OCI-LY7 (cell line): Measurements from ENCODE around the gene ABCA10. TPM values are rescaled to one million over a fixed set of nuclear protein-coding genes. Genes with fewer than 3 reads are reported as not detected.

ENCODE experiments used
- BruUV-seq: library from RNA; stranded (reverse); fragments of 400-500 nt; replicated peaks from 2 replicates; lab custom pipeline; 2021; lab: Mats Ljungman, UMichigan
- CTCF ChIA-PET: fragments of 300-600 bp; sonication (Branson Sonifier 250); formaldehyde crosslinking; loops from one replicate; lab custom pipeline; 2022; ENCODE audit warnings: antibody characterized with exemption; ENCODE audit not compliant: unreplicated experiment; lab: Charles Lee
- POLR2A ChIA-PET: fragments of 300-600 bp; sonication (Branson Sonifier 250); formaldehyde crosslinking; loops from one replicate; lab custom pipeline; 2022; ENCODE audit warnings: antibody characterized with exemption; lab: Charles Lee
- DNase-seq: peaks from one replicate; pipeline ENCODE4 v3.0.0-alpha.2; 2015; ENCODE audit warnings: low spot score
- H2AFZ ChIP-seq: fragments of 200-600 bp; sonication (generic), shearing (Covaris generic); 2 replicates; pipeline ENCODE4 v1.6.1; 2014; ENCODE audit warnings: mild to moderate bottlenecking, antibody characterized with exemption, low read length, moderate library complexity
- H3K27ac ChIP-seq: fragments of 200-600 bp; sonication (generic); 2 replicates; pipeline ENCODE4 v1.5.1; 2014; ENCODE audit warnings: mixed run types, low read depth, mild to moderate bottlenecking, moderate library complexity, low read length, inconsistent platforms; ENCODE audit not compliant: poor library complexity, severe bottlenecking
- H3K36me3 ChIP-seq: fragments of 200-600 bp; sonication (generic); 2 replicates; pipeline ENCODE4 v1.6.1; 2014; ENCODE audit warnings: mild to moderate bottlenecking, antibody characterized with exemption, low read length, moderate library complexity, mixed read lengths; ENCODE audit not compliant: insufficient read depth
- H3K4me1 ChIP-seq: fragments of 200-600 bp; sonication (generic); 2 replicates; pipeline ENCODE4 v1.5.1; 2014; ENCODE audit warnings: mild to moderate bottlenecking, low read length; ENCODE audit not compliant: insufficient read depth, poor library complexity, severe bottlenecking
- H3K4me2 ChIP-seq: fragments of 200-600 bp; sonication (generic); 2 replicates; pipeline ENCODE4 v1.6.1; 2014; ENCODE audit warnings: mild to moderate bottlenecking, low read length
- H3K4me3 ChIP-seq: fragments of 200-600 bp; sonication (generic); 2 replicates; pipeline ENCODE4 v1.5.1; 2014; ENCODE audit warnings: mild to moderate bottlenecking, low read depth, low read length; ENCODE audit not compliant: poor library complexity, severe bottlenecking
- H3K79me2 ChIP-seq: fragments of 200-600 bp; sonication (generic); 2 replicates; pipeline ENCODE4 v1.6.1; 2016; ENCODE audit warnings: low read depth, mild to moderate bottlenecking, low read length, moderate library complexity, mixed read lengths; ENCODE audit not compliant: insufficient read depth
- H3K9me2 ChIP-seq: fragments of 200-600 bp; sonication (generic); 2 replicates; pipeline ENCODE4 v1.6.1; 2016; ENCODE audit warnings: mild to moderate bottlenecking, low read length, mixed read lengths; ENCODE audit not compliant: insufficient read depth
- H3K9me3 ChIP-seq: fragments of 200-600 bp; sonication (generic); 2 replicates; pipeline ENCODE4 v1.6.1; 2014; ENCODE audit warnings: mild to moderate bottlenecking, mixed run types, low read length, mixed read lengths
- H4K20me1 ChIP-seq: fragments of 200-600 bp; sonication (generic); 2 replicates; pipeline ENCODE4 v1.6.1; 2014; ENCODE audit warnings: mild to moderate bottlenecking, antibody characterized with exemption, low read length, moderate library complexity, mixed read lengths; ENCODE audit not compliant: insufficient read depth
- CTCF ChIP-seq: fragments of 200-600 bp; sonication (generic); conservative IDR thresholded peaks from 2 replicates; pipeline ENCODE4 v1.5.1; 2014; ENCODE audit warnings: mild to moderate bottlenecking, antibody characterized with exemption, low read length, moderate library complexity, mixed read lengths
- EZH2phosphoT487 ChIP-seq: fragments of 200-600 bp; sonication (generic); IDR thresholded peaks from 2 replicates; pipeline ENCODE4 v1.6.1; 2018; ENCODE audit warnings: low read depth, borderline replicate concordance, mild to moderate bottlenecking, mixed run types, antibody characterized with exemption, low read length, moderate library complexity, mixed read lengths
- intact Hi-C: fragments of 100-400 bp; cut with micrococcal nuclease; formaldehyde crosslinking; loops from one replicate; pipeline ENCODE4 v1.10.0; 2022; ENCODE audit not compliant: unreplicated experiment
- total RNA-seq, 2 experiments: library from RNA; depleted of rRNA in 1 of 2; stranded (reverse); fragments of >200 nt in 1 of 2; shearing (Covaris generic) in 1 of 2; gene quantifications; 2 replicates each; pipeline ENCODE4 v1.2.3, GENCODE V29; 2014 to 2022

Gene ABCA10
- total RNA-seq, 2 experiments from 2014 or later = 0.13 TPM; not detected in 1

DNA sequence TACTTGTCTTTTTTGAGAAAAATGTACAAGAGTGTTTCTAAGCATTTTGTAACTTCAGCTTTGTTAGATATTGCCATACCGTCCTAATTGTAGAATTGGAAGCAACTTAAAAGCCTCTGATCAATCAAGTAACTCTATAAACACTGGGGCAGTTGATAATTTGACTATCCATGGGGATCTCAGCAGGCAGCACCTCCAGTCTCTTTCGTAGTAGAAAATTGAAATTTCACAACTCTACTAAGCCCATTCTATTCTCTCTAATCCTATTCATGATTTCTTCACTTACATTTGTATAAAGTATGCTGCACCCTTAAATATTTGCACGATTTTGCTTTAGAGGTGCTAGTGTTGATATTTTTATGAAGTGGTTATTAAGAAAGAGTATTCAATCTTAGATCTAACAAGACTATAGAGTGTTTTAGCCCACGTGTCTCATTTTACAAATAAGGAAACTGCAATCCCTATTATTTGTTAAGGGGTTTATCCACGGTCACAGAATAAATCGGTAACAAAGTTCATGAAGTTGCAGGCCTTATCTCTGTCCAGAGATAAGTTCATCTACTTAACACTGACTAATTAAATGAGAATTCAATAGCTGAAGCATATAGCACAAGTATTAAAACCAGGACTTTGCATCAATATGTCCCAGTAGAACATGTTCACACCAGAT lies 97.9 kb downstream of the ABCA10 start:
- POLR2A ChIA-PET = interaction anchor here (0.6 to 3.3 kb wide), 2 partner anchors 10 to 93 kb away, joined by 3 to 12 read pairs; no protein-coding TSS in a partner anchor
- no peaks in the 10 kb centered on the region for H4K20me1 ChIP-seq
- no peak overlapping the region for H3K27ac ChIP-seq
- no peaks in the 10 kb centered on the region for H3K9me2 ChIP-seq
- BruUV-seq = no TSS peak
- H3K36me3 ChIP-seq = no peaks in the 10 kb centered on the region
- peak overlapping the region; percentile 39; the same call in 1 of the 2 replicates for H2AFZ ChIP-seq
- no peaks in the 10 kb centered on the region for H3K79me2 ChIP-seq
- CTCF ChIA-PET = no interaction called here
- peaks cover 7% of the 10 kb centered on the region for H3K4me1 ChIP-seq
- intact Hi-C loops = no loop called here
- no peak for DNase-seq
- no peaks in the 10 kb centered on the region for H3K9me3 ChIP-seq
- H3K4me3 ChIP-seq = no peak overlapping the region
- TF ChIP-seq CTCF (no peak), EZH2phosphoT487 (no peak)
- H3K4me2 ChIP-seq = no peak overlapping the region

GRCh38 chr17:69123626-69124025 lies 105.0 kb downstream of the ABCA10 start:
- Histone ChIP-seq H3K4me1 (peaks cover 10% of the 10 kb centered on the region), H3K9me3 (no peaks in the 10 kb centered on the region), H2AFZ (no peak overlapping the region), H3K79me2 (no peaks in the 10 kb centered on the region), H3K4me2 (no peak overlapping the region), H3K27ac (no peak overlapping the region), H3K4me3 (no peak overlapping the region), H3K36me3 (no peaks in the 10 kb centered on the region), H3K9me2 (no peaks in the 10 kb centered on the region), H4K20me1 (no peaks in the 10 kb centered on the region)
- no peak for DNase-seq
- ChIA-PET POLR2A (interaction anchor here (1.0 kb wide), 1 partner anchor 942 kb away, joined by 3 read pairs; no protein-coding TSS in a partner anchor), CTCF (no interaction called here)
- no TSS peak for BruUV-seq
- TF ChIP-seq CTCF (no peak), EZH2phosphoT487 (no peak)
- intact Hi-C loops = no loop called here

DNA sequence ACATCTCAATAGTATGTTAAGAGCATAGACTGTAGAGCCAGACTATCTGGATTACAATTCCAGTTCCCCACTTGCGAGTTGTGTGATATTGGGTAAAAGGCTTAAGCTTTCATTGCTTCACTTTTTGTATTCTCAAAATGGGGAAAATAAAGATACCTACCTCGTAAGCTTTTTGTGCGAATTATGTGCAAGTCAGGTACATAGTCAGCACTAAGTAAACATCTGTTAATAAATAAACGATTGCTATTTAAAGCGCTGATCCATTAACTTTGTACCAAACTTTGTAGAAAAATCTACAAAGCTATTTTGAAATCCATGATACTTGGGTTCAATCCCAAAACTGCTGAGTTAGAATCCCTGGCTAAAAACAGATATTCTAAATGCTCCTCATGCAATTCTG lies 106.6 kb downstream of the ABCA10 start:
- CTCF ChIA-PET = no interaction called here
- Histone ChIP-seq H3K36me3 (no peaks in the 10 kb centered on the region), H3K27ac (no peak overlapping the region), H4K20me1 (no peaks in the 10 kb centered on the region), H3K79me2 (peaks cover 6% of the 10 kb centered on the region; the same call in 1 of the 2 replicates), H3K9me2 (no peaks in the 10 kb centered on the region), H3K4me3 (no peak overlapping the region), H3K4me2 (no peak overlapping the region), H2AFZ (peak overlapping the region; percentile 20; the same call in 1 of the 2 replicates), H3K9me3 (no peaks in the 10 kb centered on the region), H3K4me1 (peaks cover 26% of the 10 kb centered on the region)
- no TSS peak for BruUV-seq
- POLR2A ChIA-PET = interaction anchor here (0.6 to 1.9 kb wide), 5 partner anchors 9 to 1231 kb away, joined by 3 to 8 read pairs (median 3); no protein-coding TSS in a partner anchor
- no peak for DNase-seq
- intact Hi-C loops = no loop called here
- TF ChIP-seq EZH2phosphoT487 = no peak
- TF ChIP-seq CTCF = no peak
